Measurements from ENCODE around the gene ROPN1B.

- TF ChIP-seq POLR2AphosphoS5 (IDR thresholded peaks at IDR 0.05; ENCODE audit: low read depth, low read length) (no peak), CTCF (IDR thresholded peaks at IDR 0.05) (no peak), TCF7L2 (IDR thresholded peaks at IDR 0.05; ENCODE audit: low read depth, low read length) (no peak)
Observed at GRCh38 chr3:126029241-126029640, 60.3 kb downstream of the ROPN1B start.
